ENCODE measurements around the gene PIK3R2. TPM values are rescaled to one million over a fixed set of nuclear protein-coding genes. Genes with fewer than 3 reads are reported as not detected.

PIK3R2 gene
- total RNA-seq, 1 experiment from 2014 or later: 37.6 TPM

DNA sequence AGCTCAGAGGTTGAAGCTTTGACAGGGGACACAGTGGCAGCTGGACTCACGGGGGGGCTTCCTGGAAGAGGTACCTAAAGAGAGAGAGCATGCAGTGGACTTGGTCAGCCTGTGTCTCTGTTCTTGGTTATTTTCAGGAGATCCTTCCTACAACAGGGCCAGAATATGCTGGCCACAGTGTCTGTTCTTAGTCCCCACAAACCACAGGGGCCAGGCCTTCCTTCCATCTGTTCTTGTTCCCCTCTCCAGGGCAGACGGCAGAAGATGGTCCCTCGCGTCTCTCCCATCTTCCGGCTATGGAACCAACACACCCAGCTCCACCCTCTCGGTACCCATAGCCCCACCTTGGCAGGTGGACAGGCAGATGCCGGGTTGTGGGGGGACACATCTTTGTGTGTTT is 30.5 kb upstream of the PIK3R2 start:
- H3K4me3 ChIP-seq (ENCODE audit: low read depth in 2 of 2, low read length in 2 of 2): no peak overlapping the region
- no peaks in the 10 kb centered on the region for H3K36me3 ChIP-seq (ENCODE audit: control insufficient read depth, insufficient read depth, low read length)
- ChIA-PET CTCF (no interaction called here), POLR2A (no interaction called here)
- DNase-seq (ENCODE audit: low read depth, low spot score) (no peak), ATAC-seq (no peak)
- H3K4me1 ChIP-seq (ENCODE audit: control insufficient read depth, insufficient read depth, low read length): peaks cover 7% of the 10 kb centered on the region
- H3K27ac ChIP-seq (ENCODE audit: low read length): no peak overlapping the region
- TF ChIP-seq SIN3A (IDR thresholded peaks at IDR 0.05; ENCODE audit: borderline replicate concordance, insufficient read depth, low read depth, low read length) (no peak), TCF7L2 (IDR thresholded peaks at IDR 0.05; ENCODE audit: low read depth, low read length) (no peak), POLR2AphosphoS5 (IDR thresholded peaks at IDR 0.05; ENCODE audit: low read depth, low read length) (no peak)
- TF ChIP-seq, protein P1, sequence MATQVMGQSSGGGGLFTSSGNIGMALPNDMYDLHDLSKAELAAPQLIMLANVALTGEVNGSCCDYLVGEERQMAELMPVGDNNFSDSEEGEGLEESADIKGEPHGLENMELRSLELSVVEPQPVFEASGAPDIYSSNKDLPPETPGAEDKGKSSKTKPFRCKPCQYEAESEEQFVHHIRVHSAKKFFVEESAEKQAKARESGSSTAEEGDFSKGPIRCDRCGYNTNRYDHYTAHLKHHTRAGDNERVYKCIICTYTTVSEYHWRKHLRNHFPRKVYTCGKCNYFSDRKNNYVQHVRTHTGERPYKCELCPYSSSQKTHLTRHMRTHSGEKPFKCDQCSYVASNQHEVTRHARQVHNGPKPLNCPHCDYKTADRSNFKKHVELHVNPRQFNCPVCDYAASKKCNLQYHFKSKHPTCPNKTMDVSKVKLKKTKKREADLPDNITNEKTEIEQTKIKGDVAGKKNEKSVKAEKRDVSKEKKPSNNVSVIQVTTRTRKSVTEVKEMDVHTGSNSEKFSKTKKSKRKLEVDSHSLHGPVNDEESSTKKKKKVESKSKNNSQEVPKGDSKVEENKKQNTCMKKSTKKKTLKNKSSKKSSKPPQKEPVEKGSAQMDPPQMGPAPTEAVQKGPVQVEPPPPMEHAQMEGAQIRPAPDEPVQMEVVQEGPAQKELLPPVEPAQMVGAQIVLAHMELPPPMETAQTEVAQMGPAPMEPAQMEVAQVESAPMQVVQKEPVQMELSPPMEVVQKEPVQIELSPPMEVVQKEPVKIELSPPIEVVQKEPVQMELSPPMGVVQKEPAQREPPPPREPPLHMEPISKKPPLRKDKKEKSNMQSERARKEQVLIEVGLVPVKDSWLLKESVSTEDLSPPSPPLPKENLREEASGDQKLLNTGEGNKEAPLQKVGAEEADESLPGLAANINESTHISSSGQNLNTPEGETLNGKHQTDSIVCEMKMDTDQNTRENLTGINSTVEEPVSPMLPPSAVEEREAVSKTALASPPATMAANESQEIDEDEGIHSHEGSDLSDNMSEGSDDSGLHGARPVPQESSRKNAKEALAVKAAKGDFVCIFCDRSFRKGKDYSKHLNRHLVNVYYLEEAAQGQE (IDR thresholded peaks at IDR 0.05; ENCODE audit: insufficient read depth in 1 of 2, low read depth in 2 of 2, low read length in 1 of 2): no peak
- TF ChIP-seq, protein P2, sequence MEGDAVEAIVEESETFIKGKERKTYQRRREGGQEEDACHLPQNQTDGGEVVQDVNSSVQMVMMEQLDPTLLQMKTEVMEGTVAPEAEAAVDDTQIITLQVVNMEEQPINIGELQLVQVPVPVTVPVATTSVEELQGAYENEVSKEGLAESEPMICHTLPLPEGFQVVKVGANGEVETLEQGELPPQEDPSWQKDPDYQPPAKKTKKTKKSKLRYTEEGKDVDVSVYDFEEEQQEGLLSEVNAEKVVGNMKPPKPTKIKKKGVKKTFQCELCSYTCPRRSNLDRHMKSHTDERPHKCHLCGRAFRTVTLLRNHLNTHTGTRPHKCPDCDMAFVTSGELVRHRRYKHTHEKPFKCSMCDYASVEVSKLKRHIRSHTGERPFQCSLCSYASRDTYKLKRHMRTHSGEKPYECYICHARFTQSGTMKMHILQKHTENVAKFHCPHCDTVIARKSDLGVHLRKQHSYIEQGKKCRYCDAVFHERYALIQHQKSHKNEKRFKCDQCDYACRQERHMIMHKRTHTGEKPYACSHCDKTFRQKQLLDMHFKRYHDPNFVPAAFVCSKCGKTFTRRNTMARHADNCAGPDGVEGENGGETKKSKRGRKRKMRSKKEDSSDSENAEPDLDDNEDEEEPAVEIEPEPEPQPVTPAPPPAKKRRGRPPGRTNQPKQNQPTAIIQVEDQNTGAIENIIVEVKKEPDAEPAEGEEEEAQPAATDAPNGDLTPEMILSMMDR (IDR thresholded peaks at IDR 0.05): no peak
- in situ Hi-C loops (cut with HindIII; ENCODE audit: low pct_unique_long_range_greater_than_20kb, low sequenced_read_pairs): no loop called here
- no peaks in the 10 kb centered on the region for H3K27me3 ChIP-seq (ENCODE audit: control insufficient read depth, insufficient read depth, low read length)
- intact Hi-C loops (cut with micrococcal nuclease; ENCODE audit: unreplicated experiment): no loop called here
- H3K9me3 ChIP-seq (ENCODE audit: control insufficient read depth, insufficient read depth, low read depth, low read length): no peaks in the 10 kb centered on the region
- BruUV-seq (replicated peaks): no TSS peak

DNA sequence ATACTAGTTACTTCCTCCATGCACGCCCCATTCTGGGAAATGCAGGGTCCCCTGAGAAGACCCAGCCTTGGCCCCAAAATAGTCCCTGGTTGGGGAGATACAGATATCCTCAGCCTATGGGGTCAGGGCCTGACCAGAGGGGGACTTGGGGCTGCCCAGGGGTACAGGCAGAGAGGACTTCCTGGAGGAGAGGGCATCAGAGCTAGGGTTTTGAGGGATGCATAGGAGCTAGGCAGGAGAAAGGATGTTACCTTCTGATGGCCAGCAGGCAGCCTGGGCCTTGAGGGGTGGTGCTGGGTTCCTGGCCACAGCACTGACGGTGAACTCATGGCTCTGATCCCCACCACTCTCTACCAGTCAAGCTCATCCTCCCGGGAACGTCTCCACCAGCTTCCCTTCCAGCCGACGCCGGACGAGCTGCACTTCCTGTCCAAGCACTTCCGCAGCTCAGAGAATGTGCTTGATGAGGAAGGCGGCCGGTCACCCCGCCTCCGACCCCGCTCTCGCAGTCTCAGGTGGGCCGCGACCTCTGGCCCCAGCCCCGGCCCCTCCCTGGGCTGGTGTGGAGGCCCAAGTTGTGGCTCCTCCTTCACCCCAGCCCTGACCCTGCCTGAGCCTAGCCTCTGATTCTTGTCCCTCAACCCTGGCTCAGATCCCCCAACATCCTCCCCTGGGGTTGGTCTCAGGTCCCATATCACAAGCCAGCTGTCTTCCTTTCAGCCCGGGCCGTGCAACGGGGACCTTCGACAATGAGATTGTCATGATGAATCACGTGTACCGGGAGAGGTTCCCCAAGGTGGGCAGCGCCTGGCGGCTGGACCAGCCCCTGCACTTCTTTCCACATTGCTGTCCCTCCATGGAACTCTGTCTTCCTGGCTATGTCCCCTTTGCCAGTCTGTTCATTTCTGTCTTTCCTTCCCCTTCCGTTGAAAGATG is 29.8 kb upstream of the PIK3R2 start:
- intact Hi-C loops (cut with micrococcal nuclease; ENCODE audit: unreplicated experiment) (no loop called here), in situ Hi-C loops (cut with HindIII; ENCODE audit: low pct_unique_long_range_greater_than_20kb, low sequenced_read_pairs) (no loop called here)
- ChIA-PET POLR2A (no interaction called here), CTCF (no interaction called here)
- peaks cover 7% of the 10 kb centered on the region for H3K4me1 ChIP-seq (ENCODE audit: control insufficient read depth, insufficient read depth, low read length)
- no peak overlapping the region for H3K4me3 ChIP-seq (ENCODE audit: low read depth in 2 of 2, low read length in 2 of 2)
- H3K9me3 ChIP-seq (ENCODE audit: control insufficient read depth, insufficient read depth, low read depth, low read length): no peaks in the 10 kb centered on the region
- H3K36me3 ChIP-seq (ENCODE audit: control insufficient read depth, insufficient read depth, low read length): no peaks in the 10 kb centered on the region
- no TSS peak for BruUV-seq (replicated peaks)
- H3K27ac ChIP-seq (ENCODE audit: low read length): no peak overlapping the region
- no peak for ATAC-seq
- H3K27me3 ChIP-seq (ENCODE audit: control insufficient read depth, insufficient read depth, low read length): no peaks in the 10 kb centered on the region
- TF ChIP-seq, protein P1 (IDR thresholded peaks at IDR 0.05; ENCODE audit: insufficient read depth in 1 of 2, low read depth in 2 of 2, low read length in 1 of 2): no peak
- TF ChIP-seq POLR2AphosphoS5 (IDR thresholded peaks at IDR 0.05; ENCODE audit: low read depth, low read length) (no peak), SIN3A (IDR thresholded peaks at IDR 0.05; ENCODE audit: borderline replicate concordance, insufficient read depth, low read depth, low read length) (no peak), TCF7L2 (IDR thresholded peaks at IDR 0.05; ENCODE audit: low read depth, low read length) (no peak)
- TF ChIP-seq, protein P2 (IDR thresholded peaks at IDR 0.05): no peak
- DNase-seq (ENCODE audit: low read depth, low spot score): no peak

Measured in Panc1 (cell line).